ENCODE results near the gene SHROOM4. TPM values are rescaled to one million over a fixed set of nuclear protein-coding genes. Genes with fewer than 3 reads are reported as not detected.

SHROOM4 gene
- total and polyA plus RNA-seq, 9 of the 15 experiments (the other 6 are each of a cell fraction or from before 2014, with no cell fraction given): not detected

DNA sequence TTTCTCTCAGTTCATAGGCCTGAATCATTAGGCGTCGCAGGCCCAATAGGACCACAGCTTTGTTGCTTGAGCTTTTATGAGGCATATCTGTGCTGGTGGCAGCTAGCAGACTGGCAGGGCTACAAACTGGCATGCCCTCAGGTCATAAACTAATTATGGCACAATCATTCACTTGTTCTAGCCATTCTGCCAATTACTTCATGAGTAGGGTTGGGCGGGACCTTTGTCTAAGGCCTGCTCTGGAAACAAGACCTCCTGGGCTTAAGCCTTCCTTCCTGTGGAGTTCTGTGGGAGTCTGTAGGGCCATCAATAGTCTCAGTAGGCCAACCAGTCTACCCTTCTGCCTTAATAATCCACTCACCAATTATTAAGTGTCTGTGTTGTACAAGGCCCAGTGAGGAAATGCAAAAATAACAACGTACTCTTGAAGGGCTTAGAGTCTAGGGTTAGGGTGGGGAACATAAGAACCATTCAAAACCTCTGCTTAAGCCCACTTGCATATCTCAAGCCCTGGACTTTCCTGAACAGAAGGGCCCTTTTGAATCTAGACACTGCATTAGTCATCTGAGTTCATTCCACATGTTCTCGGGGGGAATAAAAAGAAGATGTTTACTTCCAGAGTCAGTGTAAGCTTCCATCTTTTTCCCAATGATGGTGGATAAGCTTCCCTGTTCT, 44.5 kb downstream of the SHROOM4 start (continued):
- TF ChIP-seq, protein P1, sequence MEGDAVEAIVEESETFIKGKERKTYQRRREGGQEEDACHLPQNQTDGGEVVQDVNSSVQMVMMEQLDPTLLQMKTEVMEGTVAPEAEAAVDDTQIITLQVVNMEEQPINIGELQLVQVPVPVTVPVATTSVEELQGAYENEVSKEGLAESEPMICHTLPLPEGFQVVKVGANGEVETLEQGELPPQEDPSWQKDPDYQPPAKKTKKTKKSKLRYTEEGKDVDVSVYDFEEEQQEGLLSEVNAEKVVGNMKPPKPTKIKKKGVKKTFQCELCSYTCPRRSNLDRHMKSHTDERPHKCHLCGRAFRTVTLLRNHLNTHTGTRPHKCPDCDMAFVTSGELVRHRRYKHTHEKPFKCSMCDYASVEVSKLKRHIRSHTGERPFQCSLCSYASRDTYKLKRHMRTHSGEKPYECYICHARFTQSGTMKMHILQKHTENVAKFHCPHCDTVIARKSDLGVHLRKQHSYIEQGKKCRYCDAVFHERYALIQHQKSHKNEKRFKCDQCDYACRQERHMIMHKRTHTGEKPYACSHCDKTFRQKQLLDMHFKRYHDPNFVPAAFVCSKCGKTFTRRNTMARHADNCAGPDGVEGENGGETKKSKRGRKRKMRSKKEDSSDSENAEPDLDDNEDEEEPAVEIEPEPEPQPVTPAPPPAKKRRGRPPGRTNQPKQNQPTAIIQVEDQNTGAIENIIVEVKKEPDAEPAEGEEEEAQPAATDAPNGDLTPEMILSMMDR (IDR thresholded peaks at IDR 0.05 in 2 of 3, conservative IDR thresholded peaks at IDR 0.05 in 1 of 3; ENCODE audit: insufficient read depth in 2 of 3, low read depth in 1 of 3, low read length in 3 of 3): no peak
- TF ChIP-seq MCM2 (IDR thresholded peaks at IDR 0.05; ENCODE audit: low read depth): no peak
- no peak for TF ChIP-seq CBX1 (IDR thresholded peaks at IDR 0.05; ENCODE audit: low read depth)
- TF ChIP-seq CBFB (CRISPR knock-in tag; IDR thresholded peaks at IDR 0.05): no peak
- TF ChIP-seq HDAC2 (IDR thresholded peaks at IDR 0.05): no peak
- TF ChIP-seq ELF2 (CRISPR knock-in tag; IDR thresholded peaks at IDR 0.05): no peak
- TF ChIP-seq NR2C1 (IDR thresholded peaks at IDR 0.05): no peak
- no peak for TF ChIP-seq NR2C1 (tag; IDR thresholded peaks at IDR 0.05)
- TF ChIP-seq ZNF232 (CRISPR knock-in tag; IDR thresholded peaks at IDR 0.05): no peak
- no peak for TF ChIP-seq PTBP1 (IDR thresholded peaks at IDR 0.05; ENCODE audit: low read depth, low read length)
- TF ChIP-seq ZNF174 (CRISPR knock-in tag; IDR thresholded peaks at IDR 0.05): no peak

DNA sequence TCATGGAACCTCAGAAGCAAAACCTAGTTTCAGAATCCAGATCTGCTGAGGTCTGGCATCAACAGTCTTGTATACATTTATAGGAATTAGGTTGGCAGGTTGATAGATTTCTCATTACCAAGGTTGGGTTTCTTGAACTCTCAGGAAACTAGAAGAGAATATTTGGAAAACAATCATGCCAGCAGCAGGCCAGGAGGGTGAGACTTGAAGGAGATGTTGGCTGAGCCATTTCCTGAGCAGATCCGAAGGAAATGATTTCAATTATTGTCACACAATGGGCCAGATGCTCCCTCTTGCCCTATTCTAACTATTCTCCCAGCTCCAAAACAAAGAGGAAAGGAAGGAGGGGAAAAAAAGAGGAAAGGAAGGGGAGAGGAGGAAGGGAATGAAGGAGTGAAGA, 45.2 kb downstream of the SHROOM4 start:
- Histone ChIP-seq H3K27ac (ENCODE audit: extremely low read depth, low read depth, low read length) (no peak overlapping the region), H3K27me3 (ENCODE audit: control insufficient read depth in 2 of 2, insufficient read depth in 2 of 2, low read length in 2 of 2) (no peaks in the 10 kb centered on the region), H3K9me3 (replicated peaks; ENCODE audit: control insufficient read depth, insufficient read depth, low read depth, low read length) (no peaks in the 10 kb centered on the region), H3K9ac (ENCODE audit: insufficient read depth in 1 of 2, low read depth in 2 of 2, low read length in 2 of 2) (no peak overlapping the region), H3K36me3 (ENCODE audit: control insufficient read depth, insufficient read depth, low read length) (no peaks in the 10 kb centered on the region), H4K20me1 (replicated peaks; ENCODE audit: control insufficient read depth, insufficient read depth, low read length) (no peaks in the 10 kb centered on the region), H3K9me1 (ENCODE audit: control insufficient read depth, insufficient read depth, low read length) (no peaks in the 10 kb centered on the region), H3K79me2 (ENCODE audit: control insufficient read depth, insufficient read depth, low read length) (no peaks in the 10 kb centered on the region), H3K4me2 (ENCODE audit: insufficient read depth, low read length) (no peak overlapping the region), H3K4me3 (no peak overlapping the region), H3K4me1 (replicated peaks in 1 of 2; ENCODE audit: control insufficient read depth in 2 of 2, insufficient read depth in 2 of 2, low read length in 2 of 2) (no peaks in the 10 kb centered on the region), H2AFZ (ENCODE audit: low read depth, low read length) (no peak overlapping the region)
- CTCF ChIA-PET (ENCODE audit: low intra/inter-chr PET ratio): no interaction called here
- intact Hi-C loops (cut with micrococcal nuclease): no loop called here
- FAIRE-seq (no peak), ATAC-seq (no peak), DNase-seq (ENCODE audit: extremely low read depth in 1 of 4, low spot score in 3 of 4) (no peak)
- BruUV-seq (replicated peaks): no TSS peak
- in situ Hi-C loops (cut with MboI): no loop called here
- WGBS (ENCODE audit: insufficient coverage, low coverage, missing lambda C conversion rate): no CpG with 5 or more reads among the region's 1 CpG
- POLR2A ChIA-PET: no interaction called here
- TF ChIP-seq NFIC (IDR thresholded peaks at IDR 0.05): no peak
- no peak for TF ChIP-seq ILF3 (IDR thresholded peaks at IDR 0.05; ENCODE audit: borderline replicate concordance)
- no peak for TF ChIP-seq NRF1 (conservative IDR thresholded peaks at IDR 0.05 in 1 of 2, IDR thresholded peaks at IDR 0.05 in 1 of 2)
- no peak for TF ChIP-seq CBX5 (IDR thresholded peaks at IDR 0.05; ENCODE audit: borderline replicate concordance, low read depth)
- no peak for TF ChIP-seq ZNF583 (CRISPR knock-in tag; IDR thresholded peaks at IDR 0.05)
- TF ChIP-seq FUS (optimal IDR thresholded peaks at IDR 0.05; ENCODE audit: low read depth, low read length): no peak
- TF ChIP-seq E2F5 (CRISPR knock-in tag; IDR thresholded peaks at IDR 0.05): no peak
- no peak for TF ChIP-seq TGIF2 (CRISPR knock-in tag; IDR thresholded peaks at IDR 0.05)
- TF ChIP-seq ADNP (tag; IDR thresholded peaks at IDR 0.05): no peak
- no peak for TF ChIP-seq CXXC5 (CRISPR knock-in tag; IDR thresholded peaks at IDR 0.05)
- no peak for TF ChIP-seq IRF2 (CRISPR knock-in tag; IDR thresholded peaks at IDR 0.05)
- TF ChIP-seq ZBED1 (IDR thresholded peaks at IDR 0.05): no peak
- TF ChIP-seq E2F3 (CRISPR knock-in tag; IDR thresholded peaks at IDR 0.05): no peak
- no peak for TF ChIP-seq ESRRB (CRISPR knock-in tag; IDR thresholded peaks at IDR 0.05; ENCODE audit: borderline replicate concordance)

All from K562 (cell line).